HG03442 (cell line): ENCODE data around the gene PMM1.
"Not testable (repeated sequence)": the region's sequence is repeated elsewhere in the genome, so short reads cannot be mapped to it uniquely, and the experiment has no call there.

Source experiments
- ATAC-seq: cut with Tn5 transposase; IDR thresholded peaks from one replicate; pipeline ENCODE4 v1.9.1; 2021; ENCODE audit warnings: mild to moderate bottlenecking, moderate library complexity; ENCODE audit not compliant: unreplicated experiment

Gene PMM1

GRCh38 chr22:41597635-41597953 is 8.0 kb upstream of the PMM1 start:
- ATAC-seq: no peak

GRCh38 chr22:41596776-41597634 is 7.4 kb upstream of the PMM1 start:
- ATAC-seq: no peak

- no peak for ATAC-seq
Measured at GRCh38 chr22:41595703-41596102, 6.1 kb upstream of the PMM1 start.

- ATAC-seq: not testable (repeated sequence)
Measured at GRCh38 chr22:41593336-41593960, 3.8 kb upstream of the PMM1 start.

GRCh38 chr22:41587347-41587723 is 2.3 kb downstream of the PMM1 start:
- no peak for ATAC-seq

- ATAC-seq: no peak
Measured at GRCh38 chr22:41585898-41586297, 3.7 kb downstream of the PMM1 start.

GRCh38 chr22:41584881-41585280 is 4.8 kb downstream of the PMM1 start:
- ATAC-seq: no peak

GRCh38 chr22:41582694-41583093 is 6.9 kb downstream of the PMM1 start:
- ATAC-seq: no peak

- no peak for ATAC-seq
Measured at GRCh38 chr22:41579997-41580355, 9.7 kb downstream of the PMM1 start.

GRCh38 chr22:41579297-41579996 is 10.2 kb downstream of the PMM1 start:
- ATAC-seq: no peak

GRCh38 chr22:41578818-41579217 is 10.8 kb downstream of the PMM1 start:
- no peak for ATAC-seq

GRCh38 chr22:41578114-41578513 is 11.5 kb downstream of the PMM1 start:
- no peak for ATAC-seq

- no peak for ATAC-seq
Measured at GRCh38 chr22:41576877-41577276, 12.8 kb downstream of the PMM1 start.

GRCh38 chr22:41575533-41575932 is 14.1 kb downstream of the PMM1 start:
- ATAC-seq: no peak

- no peak for ATAC-seq
Measured at GRCh38 chr22:41574847-41575381, 14.7 kb downstream of the PMM1 start.

- no peak for ATAC-seq
Measured at GRCh38 chr22:41573677-41574076, 16.0 kb downstream of the PMM1 start.

- ATAC-seq: not testable (repeated sequence)
Measured at GRCh38 chr22:41572305-41572704, 17.3 kb downstream of the PMM1 start.

GRCh38 chr22:41571786-41572185 is 17.9 kb downstream of the PMM1 start:
- no peak for ATAC-seq

- ATAC-seq: no peak
Measured at GRCh38 chr22:41570221-41570620, 19.4 kb downstream of the PMM1 start.

- no peak for ATAC-seq
Measured at GRCh38 chr22:41568811-41569210, 20.8 kb downstream of the PMM1 start.

- ATAC-seq: no peak
Measured at GRCh38 chr22:41567512-41567768, 22.2 kb downstream of the PMM1 start.

GRCh38 chr22:41565403-41566054 is 24.1 kb downstream of the PMM1 start:
- ATAC-seq: no peak
